ENCODE measurements around the gene SLC24A3.

GRCh38 chr20:19530006-19530405, 317.6 kb downstream of the SLC24A3 start:
- TF ChIP-seq CTCF (IDR thresholded peaks at IDR 0.05) (no peak), ZFX (IDR thresholded peaks at IDR 0.05; ENCODE audit: borderline replicate concordance) (no peak)
